Right lobe of liver (tissue), 4 donors: ENCODE data around the gene VSTM2B.

Experiments
- CTCF ChIP-seq, 4 donors: fragments of 200-600 bp in 3 of 4; fragments of 450-650 bp in 1 of 4; IDR thresholded peaks; one replicate each; pipeline versions ENCODE4 v1.5.1 to v1.8.0; 2016 to 2022; ENCODE audit warnings: antibody characterized with exemption in 4 of 4, mild to moderate bottlenecking in 2 of 4
- POLR2A ChIP-seq: fragments of 450-650 bp; IDR thresholded peaks from one replicate; pipeline ENCODE4 v1.6.1; 2017; ENCODE audit warnings: antibody characterized with exemption, mild to moderate bottlenecking
- donor health status: DM: no; HTN: no; CAD: no.
- donor health status: DM: no; HTN: no; CAD: no.
- donor health status: DM: no; HTN: yes; CAD: no.

GRCh38 chr19:29504454-29504853 is 21.3 kb upstream of the VSTM2B start:
- TF ChIP-seq CTCF (IDR thresholded peaks at IDR 0.05), result no peak
- TF ChIP-seq POLR2A, result no peak
